HG02678 (cell line): ENCODE results near the gene ACOX1.

Experiments
- ATAC-seq: cut with Tn5 transposase; IDR thresholded peaks from one replicate; pipeline ENCODE4 v1.9.1; 2021; ENCODE audit warnings: mild to moderate bottlenecking, moderate library complexity; ENCODE audit not compliant: unreplicated experiment

ACOX1 gene

DNA sequence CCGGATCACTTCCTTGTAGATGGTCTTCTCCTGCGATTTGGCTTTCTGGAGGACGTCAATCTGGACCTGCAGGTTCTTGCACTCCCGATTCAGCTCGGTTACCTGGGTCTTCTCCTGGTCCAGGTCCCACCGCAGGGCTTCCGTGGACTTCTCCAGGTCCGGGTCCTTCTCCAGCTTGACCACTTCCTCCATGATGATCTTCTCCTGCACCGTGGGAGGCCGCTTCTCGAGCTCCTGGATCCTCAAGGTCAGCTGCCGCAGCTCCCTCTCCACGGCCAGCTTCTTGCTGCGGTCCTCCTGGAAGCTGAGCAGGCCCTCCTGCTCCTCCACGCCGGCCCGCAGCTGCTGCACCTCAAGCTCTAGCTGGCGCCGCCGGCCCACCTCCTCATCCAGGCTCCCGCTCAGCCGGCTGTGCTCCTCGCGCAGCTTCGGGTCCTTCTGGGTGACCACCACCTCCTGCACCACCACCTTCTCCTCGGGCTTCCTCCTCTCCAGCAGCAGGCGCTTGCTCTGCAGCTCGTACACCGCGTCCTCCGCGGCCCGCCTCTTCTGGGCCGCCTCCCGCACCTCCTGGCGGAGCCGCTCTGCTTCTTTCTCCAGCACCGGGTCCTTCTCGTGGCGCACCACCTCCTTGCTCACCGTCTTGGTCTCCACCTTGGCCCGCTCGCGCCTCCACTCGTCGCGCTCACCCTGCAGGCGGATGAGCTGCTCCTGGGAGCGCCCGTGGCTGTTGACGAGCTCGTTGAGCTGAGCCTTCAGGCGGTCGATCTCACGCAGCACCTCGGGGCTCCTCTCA is 29.9 kb upstream of the ACOX1 start:
- ATAC-seq = no peak

DNA sequence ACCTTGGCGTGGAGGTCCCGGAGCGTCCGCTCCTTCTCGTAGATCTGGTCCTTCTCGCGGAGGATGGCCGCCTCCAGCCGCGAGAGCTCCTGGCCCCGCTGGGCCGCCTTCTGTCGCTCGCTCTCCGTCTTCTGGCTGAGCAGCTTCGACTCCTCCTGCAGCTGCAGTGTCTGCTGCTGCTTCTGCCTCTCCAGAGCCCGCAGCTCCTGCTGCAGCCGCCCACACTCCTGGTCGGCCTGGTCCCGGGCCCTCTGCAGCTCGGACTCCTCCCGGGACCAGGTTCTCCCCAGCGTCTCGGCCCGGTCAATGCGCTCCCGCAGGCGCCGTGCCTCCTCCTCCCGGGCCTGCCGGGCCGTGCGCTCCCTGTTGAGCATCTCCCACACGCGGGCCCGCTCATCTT is 29.2 kb upstream of the ACOX1 start:
- ATAC-seq = no peak

DNA sequence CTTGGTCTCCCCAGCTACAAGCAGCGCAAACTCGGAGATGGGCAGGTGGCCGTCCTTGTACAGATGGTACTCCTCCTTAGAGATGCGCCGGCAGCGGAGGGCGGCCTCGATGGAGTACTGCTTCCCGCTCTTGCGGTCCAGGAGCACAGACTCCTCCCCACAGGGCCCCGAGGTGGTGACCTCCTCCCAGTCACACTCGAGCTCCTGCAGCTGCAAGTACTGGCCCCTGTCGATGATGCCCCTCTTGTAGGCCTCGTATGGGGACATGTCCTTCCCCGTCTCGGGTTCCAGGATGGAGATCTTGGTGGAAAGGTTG is 28.8 kb upstream of the ACOX1 start:
- no peak for ATAC-seq

DNA sequence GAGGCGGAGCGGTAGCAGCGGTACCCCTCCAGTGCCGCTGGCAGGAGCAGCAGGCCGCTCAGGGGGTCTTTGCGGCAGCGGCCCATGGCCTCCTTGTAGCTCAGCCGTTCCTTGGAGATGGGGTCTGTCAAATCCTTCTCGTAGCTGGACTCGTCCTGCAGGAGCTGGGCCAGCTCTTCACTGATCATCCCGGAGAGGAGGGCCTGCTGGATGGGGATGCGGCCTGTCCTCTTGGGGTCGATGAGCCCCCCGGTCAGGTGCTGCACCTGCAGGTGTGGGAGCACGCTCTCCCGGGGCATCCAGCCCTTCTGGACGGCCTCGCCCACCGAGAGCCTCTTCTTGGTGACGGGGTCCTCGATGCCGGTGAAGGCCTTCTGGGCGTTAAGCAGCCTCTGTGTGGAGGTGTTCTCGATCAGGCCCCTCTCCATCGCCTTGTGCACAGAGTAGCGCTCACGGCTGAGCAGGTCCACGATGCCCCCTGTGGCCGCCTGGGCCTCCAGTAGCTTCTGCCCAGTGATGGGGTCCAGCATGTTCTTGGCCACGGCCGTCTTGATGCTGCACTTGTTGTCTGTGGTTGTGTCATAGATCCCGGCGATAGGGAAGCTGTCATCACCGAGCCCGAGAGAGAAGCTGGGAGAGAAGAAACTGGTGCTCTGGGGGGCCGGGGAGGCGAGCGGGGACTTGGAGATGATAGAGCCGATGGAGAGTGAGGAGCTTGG is 28.3 kb upstream of the ACOX1 start:
- no peak for ATAC-seq

DNA sequence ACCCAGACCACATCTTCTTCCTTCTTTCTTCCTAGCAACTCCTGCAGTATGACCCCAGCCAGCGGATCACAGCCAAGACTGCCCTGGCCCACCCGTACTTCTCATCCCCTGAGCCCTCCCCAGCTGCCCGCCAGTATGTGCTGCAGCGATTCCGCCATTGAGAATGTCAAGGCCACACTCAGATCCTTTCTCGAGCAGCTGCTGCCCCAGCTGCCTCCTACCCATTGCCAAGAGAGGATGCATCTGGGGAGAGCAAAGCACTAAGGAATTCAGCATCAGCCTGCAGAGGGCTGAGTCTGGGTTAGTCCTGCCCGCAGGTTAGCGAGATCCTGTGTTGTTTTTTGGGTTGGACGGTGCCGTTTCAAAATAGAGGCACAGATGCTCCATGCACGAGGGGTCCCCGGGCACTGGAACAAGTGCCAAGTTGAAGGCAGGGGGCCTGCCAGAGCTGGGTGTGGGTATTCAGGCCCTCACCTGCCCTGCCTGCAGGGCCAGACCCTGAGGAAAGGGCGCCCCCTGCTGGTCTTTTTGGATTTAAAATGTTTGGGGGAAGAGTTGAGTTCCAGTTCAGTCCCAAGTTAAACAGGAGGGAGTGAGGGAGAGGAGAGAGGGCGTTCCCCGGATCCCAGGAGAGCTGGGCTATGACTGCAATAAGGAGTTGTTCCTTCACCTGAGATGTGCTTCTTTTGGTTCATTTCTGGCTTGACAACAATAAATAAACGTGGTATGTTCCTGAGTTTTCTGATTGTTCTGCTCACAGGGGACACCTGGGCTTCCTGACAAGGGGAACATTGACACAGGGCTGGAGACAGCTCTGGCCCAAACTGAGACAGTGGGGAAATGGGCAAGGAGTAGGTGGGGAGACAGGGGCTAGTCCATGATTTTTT is 26.5 kb upstream of the ACOX1 start:
- ATAC-seq = no peak

DNA sequence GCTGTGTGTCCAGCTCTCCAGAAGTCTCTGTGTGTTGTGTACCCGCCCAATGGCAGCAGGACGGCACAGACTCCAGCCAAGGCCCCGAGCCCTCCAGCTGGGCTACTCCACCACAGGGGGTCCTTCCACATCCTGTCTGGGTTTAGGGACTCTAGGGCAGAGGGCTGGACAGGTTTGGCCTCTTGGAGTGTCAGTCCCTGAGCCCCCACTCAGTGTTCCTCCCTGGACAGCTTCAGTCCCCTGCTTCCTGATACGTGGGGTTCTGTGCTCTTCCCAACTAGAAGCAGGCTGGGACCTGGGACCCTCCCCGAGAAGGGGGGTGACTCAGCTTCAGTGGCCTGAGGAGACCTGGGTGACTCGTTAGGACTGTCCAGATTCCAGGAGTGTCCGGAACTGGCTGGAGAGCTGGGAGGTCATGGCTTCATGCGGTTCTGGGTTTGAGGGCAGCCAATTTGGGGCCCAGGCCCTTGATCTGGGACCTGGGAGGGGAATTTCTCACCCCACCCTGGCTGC is 25.8 kb upstream of the ACOX1 start:
- no peak for ATAC-seq

DNA sequence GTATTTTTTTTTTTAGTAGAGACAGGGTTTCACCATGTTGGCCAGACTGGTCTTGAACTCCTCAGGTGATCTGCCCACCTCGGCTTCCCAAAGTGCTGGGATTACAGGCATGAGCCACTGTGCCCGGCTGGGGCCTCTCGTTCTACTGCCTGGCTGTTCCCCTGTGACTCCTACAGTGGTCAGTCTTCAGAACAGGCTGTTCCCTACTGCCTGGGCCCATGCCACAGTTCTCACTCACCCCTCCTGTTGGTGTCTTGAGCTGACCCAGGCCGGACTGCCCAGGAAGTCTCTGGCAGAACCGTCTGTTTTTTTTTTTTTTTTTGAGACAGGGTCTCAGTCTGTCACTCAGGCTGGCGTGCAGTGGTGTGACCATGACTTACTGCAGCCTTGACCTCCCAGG is 24.9 kb upstream of the ACOX1 start:
- ATAC-seq = no peak

DNA sequence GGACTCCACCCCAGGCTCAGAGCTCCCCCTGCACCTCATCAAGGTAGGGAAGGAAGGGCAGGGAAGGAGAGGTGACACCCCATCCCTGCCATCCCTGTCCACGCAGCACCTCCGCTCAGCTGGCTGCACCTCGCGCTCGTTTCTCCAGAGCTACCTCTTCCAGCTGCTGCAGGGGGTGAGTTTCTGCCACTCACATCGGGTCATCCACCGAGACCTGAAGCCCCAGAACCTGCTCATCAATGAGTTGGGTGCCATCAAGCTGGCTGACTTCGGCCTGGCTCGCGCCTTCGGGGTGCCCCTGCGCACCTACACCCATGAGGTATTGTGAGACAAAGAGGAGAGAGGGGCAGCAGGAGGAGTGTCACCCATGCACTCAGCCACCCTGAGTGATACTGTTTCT is 23.1 kb upstream of the ACOX1 start:
- ATAC-seq = no peak

DNA sequence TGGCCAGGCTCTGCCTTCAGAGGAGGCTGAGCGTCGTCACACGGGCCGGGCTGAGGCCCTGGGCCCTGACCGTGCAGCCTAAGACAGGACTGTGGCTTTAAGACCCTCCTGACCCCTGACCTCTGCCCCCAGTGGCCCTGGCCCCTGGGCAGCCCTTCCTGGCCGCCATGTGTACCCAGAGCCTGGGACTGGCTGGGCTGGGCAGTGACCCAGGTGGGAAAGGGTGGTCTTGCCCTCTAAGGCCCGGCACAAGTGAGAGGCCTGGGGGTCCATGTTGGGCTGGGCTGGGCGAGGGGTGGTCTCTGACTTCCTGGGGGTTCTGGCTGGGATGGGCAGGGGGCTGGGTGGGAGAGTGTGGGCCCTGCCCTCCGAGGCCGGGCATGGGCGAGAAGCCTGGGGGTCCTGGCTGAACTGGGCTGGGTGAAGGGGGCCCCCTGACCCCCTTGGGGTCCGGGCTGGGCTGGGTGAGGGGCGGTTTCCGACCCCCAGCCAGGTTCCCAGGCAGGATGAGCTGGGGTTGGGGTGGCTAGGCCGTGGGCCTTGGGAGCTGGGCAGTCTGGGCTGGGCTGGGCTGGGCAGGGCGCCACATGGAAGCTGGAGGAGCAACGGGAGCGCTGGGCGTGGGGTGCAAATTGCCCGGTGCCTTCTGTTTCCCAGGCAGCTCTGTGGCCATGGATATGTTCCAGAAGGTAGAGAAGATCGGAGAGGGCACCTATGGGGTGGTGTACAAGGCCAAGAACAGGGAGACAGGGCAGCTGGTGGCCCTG is 22.0 kb upstream of the ACOX1 start, which contains the start of gene CDK3:
TSS of gene CDK3 (plus strand) at position 101 of the 767 bp plus-strand sequence. CDS start at position 672, 571 bp downstream.
- no peak for ATAC-seq

DNA sequence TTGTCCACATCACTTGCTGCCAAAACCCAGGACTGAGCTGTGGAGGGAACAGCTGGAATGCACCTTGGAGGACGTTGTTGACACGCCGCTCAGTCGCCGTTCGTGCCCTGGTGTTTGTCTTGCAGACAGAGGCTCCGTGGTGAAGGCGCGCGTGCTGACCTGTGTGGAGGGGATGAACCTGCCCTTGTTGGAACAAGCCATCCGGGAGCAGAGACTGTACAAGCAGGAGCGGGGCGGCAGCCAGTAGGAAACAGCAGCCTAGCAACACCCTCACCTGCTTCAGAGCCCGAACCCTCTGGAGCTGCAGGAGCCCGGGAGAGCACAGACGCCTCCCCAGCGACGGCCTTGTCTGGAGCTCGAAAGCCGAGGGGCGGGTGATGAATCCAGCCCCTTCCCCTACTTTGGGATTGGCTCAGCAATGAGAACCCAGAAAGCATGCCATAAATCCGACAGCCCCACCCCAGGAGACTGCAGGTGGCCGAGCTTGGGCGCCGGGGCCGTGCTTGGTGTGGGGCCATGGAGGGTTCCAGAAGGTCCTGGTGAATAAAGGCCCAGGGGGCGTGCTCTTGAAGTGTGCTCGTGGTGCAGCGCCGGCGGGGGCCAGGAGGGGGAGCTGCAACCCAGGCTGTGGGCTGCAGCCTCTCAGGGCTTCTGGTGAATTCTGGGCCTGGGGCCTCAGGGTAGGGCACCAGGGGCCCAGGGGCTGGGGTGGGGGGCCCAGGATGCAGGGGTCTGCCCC is 21.2 kb upstream of the ACOX1 start:
- no peak for ATAC-seq

DNA sequence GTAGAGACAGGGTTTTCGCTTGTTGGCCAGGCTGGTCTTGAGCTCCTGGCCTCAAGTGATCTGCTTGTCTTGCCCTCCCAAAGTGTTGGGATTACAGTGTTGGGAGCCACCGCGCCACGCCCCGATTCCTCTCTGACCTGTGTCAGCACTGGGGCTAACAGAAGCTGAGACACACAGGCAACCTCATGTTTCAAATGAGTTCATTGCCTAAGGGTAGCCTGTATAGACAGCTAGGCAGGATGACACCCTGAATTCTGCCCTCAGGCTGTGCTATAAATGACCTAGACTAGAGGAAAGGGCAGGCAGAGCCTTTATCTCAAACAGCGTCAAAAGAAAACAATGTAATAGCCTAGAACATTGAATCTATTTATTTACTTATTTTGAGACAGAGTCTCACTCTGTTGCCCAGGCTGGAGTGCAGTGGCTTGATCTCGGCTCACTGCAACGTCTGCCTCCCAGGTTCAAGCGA is 19.4 kb upstream of the ACOX1 start:
- no peak for ATAC-seq

DNA sequence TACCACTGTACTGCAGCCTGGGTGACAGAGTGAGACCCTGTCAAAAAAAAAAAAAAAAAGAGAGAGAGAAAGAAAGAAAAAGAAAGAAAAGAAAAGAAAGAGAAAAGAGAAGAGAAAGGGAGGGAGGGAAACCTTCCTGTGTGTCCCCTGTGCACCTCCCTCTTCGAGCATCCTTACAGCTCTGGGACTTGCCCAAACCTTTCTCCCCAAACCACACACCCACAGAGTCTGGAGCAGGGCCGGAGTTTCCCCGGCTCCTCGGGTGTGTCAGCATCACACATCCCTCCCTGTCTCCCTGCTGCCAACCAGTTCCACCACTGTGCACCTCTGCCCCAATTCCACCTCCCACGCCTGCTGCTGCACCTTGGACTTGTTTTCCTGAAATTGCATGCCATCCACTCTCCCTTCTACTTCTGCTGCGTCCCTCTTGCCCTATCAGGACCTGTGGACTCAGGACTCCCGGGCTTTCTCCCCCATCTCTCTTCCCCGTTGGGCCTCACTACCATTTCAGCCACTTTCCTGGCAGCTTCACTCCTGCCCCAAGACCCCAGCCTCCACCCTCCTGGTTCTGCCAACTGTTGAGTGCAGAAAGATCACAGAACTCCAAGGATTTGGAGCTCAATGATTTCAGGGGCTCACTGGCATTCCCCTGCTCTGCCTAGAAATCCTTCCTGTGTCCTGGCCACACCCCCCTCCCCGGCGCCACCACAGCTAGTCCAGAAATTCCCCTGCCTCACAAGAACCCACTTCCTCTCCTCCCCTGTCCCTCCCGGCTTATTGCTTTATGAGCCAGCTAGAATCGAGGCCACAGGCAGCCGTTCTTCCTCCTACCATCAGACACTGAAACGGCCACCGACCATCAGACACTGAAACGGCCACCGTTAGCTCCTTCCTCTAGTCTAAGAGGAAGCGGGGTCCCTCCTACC is 18.0 kb upstream of the ACOX1 start:
- no peak for ATAC-seq

DNA sequence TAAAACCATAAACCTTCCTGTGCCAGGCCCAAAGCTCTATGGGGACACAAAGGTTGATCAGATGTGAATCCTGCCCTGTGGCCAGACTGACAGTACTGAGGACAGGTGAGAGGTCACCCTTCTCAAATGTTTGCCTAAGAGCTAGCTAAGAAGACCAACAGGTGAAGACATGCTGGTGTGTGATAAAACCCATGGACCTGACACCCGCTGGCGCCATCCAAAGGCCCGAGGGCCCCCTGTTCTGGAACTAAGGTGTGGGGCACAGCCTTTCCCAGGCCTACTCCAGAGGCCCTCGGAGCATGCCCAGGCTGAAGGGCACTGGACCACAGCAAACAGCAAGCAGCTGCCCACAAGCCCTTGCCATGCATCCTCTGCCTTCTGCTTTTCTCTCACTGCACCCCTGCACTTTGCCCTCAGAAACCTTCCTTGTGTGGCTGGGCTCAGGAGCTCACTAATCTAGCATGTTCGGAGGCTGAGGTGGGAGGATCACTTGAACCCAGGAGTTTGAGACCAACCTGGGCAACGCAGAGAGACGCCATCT is 16.5 kb upstream of the ACOX1 start:
- ATAC-seq = no peak

DNA sequence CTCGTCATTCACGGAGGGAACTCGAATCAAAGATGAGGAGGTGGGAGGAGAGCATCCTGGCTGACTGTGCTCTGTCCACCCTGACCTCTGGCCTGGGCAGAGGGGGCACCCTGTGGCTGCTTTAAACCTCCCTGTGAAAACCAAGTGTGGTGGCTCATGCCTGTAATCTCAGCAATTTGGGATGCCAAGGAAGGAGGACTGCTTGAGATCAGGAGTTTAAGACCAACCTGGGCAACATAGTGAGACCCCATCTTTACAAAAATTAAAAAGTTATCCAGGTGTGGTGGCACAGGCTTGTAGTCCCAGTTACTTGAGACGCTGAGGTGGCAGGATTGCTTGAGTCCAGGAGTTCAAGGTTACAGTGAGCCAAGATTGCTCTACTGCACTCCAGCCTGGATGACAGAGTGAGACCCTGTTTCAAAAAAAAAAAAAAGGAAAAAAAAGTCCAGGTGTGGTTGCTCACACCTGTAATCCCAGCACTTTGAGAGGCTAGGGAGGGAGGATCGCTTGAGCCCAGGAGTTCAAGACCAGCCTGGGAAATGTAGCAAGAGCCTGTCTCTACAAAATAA is 15.9 kb upstream of the ACOX1 start:
- ATAC-seq = no peak

DNA sequence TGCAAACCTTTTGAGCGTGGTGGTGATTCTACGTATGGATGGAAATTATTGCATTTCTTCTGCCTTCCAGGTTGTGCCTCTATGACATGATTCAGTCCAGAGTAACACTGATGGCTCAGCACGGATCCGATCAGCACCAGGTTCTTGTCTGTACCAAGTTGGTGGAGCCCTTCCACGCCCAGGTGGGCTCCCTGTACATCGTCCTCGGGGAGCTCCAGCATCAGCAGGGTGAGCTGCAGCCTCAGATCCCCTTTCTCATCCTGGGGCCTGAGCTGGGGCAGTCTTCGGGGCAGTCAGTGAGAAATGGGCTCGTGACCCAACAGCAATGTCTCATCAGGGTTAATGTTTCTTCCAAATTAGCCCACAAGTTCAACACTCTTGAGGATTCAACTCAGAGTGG is 12.4 kb upstream of the ACOX1 start:
- ATAC-seq = no peak

DNA sequence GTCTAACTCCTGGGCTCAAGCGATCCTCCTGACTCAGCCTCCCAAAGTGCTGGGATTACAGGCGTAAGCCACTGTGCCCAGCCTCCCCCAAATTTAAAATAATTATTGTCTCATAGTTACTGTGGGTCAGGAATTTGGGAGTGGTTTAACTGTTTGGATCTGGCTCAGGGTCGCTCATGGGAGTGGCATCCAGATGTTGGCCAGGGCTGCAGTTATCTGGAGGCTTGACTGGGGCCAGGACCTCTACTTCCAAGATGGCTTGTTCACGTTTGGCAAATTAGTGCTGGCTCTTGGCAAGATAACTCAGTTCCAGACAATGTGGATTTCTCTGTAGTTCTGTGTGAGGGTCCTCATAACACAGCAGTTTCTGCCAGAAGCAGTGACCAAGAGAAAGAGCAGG is 8.1 kb upstream of the ACOX1 start:
- ATAC-seq = no peak

DNA sequence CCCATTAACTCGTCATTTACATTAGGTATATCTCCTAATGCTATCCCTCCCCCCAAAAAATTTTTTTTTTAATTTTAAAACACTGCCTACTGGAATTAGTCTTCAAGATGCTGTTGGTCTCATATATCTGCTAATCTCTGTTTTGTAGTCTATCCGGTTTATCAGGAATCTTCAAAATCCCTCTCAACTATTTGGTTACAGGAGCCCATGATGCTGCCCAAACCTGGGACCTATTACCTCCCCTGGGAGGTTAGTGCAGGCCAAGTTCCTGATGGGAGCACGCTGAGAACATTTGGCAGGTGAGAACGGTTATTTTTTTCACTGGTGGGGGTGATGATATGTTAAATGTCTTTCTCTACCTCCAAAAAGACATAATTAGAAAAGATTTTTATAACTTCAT is 7.0 kb upstream of the ACOX1 start:
- ATAC-seq = no peak

DNA sequence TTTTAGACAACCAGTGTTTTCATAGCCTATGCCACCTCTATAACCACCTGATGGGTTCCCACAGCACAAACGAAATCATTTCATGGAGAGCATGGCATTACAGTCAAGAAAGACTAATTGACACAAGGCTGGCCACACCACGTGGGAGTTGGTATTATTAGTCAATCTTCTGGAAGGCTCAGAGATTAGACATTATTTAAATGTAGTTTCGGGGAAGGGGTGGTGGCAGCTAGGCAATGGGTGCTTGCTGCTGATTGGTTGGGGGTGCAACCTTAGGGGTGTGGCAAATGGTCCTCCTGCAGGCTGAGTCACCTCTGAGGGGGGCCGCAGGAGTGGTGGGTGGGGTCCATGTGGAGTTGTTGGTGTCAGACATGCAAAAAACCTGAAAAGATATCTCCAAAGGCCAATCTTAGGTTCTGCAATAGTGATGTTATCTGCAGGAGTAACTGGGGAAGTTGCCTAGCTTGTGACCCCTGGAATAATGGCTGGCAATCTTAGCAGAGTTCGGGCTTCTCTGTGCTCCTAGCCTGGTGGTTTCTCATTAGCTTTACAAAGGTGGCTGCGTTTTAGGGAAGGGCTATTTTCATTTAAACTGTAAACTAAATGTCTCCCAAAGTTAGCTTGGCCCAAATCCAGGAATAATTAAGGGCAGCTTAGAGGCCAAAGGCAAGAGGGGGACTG is 4.7 kb upstream of the ACOX1 start:
- no peak for ATAC-seq
